ENCODE results near the gene C12orf43. TPM values are rescaled to one million over a fixed set of nuclear protein-coding genes. Genes with fewer than 3 reads are reported as not detected.

The C12orf43 gene
- total RNA-seq, 3 donors from 2014 or later, result 9.4 to 13.0 (median 9.8) TPM

DNA sequence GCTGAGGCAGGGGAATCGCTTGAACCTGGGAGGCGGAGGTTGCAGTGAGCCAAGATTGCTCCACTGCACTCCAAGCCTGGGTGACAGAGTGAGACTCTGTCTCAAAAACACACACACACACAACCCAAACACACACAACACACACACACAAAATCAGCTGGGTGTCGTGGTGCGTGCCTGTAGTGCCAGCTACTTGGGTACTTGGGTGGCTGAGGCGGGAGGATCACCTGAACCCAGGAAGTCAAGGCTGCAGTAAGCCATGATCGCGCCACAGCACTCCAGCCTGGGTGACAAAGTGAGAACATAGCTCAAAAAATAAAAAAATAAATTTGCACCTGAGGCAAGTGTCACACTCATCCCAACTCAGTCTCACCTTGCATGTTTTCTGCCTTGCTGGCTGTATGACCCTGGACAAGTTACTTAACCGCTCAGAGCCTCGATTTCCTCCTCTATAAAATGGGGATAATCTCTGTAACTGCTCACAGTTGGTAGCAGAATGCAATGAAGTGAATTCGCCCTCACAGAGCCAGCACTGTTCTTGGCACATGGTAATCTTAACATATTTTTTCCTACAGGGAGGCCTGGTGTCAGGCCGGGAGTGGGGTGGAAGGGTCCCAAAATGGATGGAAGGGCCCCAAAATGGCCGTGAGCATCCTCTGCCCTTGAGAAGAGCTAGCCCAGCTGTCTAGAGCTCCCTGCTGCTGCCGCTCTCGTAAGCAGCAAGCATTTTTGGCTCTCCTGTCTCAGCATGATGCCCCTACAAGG, 38.6 kb downstream of the C12orf43 start:
- Histone ChIP-seq H3K27me3 (no peaks in the 10 kb centered on the region), H3K4me3 (no peak overlapping the region), H3K9me3 (no peaks in the 10 kb centered on the region), H3K27ac (no peak overlapping the region), H3K4me1 (no peaks in the 10 kb centered on the region), H3K36me3 (no peaks in the 10 kb centered on the region)
- TF ChIP-seq POLR2A (IDR thresholded peaks at IDR 0.05) (no peak), POLR2AphosphoS5 (IDR thresholded peaks at IDR 0.05) (no peak)
- TF ChIP-seq, protein P1, sequence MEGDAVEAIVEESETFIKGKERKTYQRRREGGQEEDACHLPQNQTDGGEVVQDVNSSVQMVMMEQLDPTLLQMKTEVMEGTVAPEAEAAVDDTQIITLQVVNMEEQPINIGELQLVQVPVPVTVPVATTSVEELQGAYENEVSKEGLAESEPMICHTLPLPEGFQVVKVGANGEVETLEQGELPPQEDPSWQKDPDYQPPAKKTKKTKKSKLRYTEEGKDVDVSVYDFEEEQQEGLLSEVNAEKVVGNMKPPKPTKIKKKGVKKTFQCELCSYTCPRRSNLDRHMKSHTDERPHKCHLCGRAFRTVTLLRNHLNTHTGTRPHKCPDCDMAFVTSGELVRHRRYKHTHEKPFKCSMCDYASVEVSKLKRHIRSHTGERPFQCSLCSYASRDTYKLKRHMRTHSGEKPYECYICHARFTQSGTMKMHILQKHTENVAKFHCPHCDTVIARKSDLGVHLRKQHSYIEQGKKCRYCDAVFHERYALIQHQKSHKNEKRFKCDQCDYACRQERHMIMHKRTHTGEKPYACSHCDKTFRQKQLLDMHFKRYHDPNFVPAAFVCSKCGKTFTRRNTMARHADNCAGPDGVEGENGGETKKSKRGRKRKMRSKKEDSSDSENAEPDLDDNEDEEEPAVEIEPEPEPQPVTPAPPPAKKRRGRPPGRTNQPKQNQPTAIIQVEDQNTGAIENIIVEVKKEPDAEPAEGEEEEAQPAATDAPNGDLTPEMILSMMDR (IDR thresholded peaks at IDR 0.05), result no peak
- intact Hi-C loops (cut with DNase I; ENCODE audit: low total_unique reads), result no loop called here
- no peak for DNase-seq (ENCODE audit: low spot score in 2 of 2)

DNA sequence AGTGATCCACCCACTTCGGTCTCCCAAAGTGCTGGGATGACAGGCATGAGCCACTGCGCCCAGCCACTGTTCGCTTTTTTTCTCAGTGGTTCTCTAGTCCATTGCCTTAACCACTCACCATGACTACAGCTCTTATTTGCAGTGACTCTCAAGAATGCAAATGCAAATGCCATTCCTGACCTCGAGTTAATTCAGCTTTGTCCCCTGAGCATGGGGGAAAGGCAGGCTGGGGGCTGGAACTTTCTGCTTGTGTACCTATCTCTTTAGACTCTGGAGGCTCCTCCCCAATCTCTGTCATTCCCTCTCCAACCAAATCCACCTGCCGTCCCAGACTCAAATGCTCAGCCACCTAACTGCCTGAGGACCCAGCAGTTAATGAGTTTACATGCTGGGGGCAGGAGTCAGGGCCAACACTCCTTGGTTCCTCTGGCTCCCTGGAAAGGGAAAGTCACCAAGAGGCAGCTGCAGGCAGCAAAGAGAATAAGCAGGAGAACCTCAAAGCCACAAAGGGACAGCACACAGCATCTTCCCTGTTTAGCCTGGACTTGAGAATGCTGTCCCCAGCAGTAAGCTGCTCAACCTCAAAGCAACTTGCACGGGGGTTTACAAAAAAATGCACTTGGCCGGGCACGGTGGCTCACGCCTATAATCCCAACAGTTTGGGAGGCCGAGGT, 43.3 kb downstream of the C12orf43 start:
- H3K27ac ChIP-seq, result no peak overlapping the region
- TF ChIP-seq, protein P1 (IDR thresholded peaks at IDR 0.05), result no peak
- TF ChIP-seq POLR2A (IDR thresholded peaks at IDR 0.05) (no peak), POLR2AphosphoS5 (IDR thresholded peaks at IDR 0.05) (no peak)
- intact Hi-C loops (cut with DNase I; ENCODE audit: low total_unique reads), result no loop called here
- no peaks in the 10 kb centered on the region for H3K36me3 ChIP-seq
- H3K4me3 ChIP-seq, result no peak overlapping the region
- H3K4me1 ChIP-seq, result no peaks in the 10 kb centered on the region
- DNase-seq (ENCODE audit: low spot score in 2 of 2), result no peak
- no peaks in the 10 kb centered on the region for H3K9me3 ChIP-seq
- H3K27me3 ChIP-seq, result no peaks in the 10 kb centered on the region

DNA sequence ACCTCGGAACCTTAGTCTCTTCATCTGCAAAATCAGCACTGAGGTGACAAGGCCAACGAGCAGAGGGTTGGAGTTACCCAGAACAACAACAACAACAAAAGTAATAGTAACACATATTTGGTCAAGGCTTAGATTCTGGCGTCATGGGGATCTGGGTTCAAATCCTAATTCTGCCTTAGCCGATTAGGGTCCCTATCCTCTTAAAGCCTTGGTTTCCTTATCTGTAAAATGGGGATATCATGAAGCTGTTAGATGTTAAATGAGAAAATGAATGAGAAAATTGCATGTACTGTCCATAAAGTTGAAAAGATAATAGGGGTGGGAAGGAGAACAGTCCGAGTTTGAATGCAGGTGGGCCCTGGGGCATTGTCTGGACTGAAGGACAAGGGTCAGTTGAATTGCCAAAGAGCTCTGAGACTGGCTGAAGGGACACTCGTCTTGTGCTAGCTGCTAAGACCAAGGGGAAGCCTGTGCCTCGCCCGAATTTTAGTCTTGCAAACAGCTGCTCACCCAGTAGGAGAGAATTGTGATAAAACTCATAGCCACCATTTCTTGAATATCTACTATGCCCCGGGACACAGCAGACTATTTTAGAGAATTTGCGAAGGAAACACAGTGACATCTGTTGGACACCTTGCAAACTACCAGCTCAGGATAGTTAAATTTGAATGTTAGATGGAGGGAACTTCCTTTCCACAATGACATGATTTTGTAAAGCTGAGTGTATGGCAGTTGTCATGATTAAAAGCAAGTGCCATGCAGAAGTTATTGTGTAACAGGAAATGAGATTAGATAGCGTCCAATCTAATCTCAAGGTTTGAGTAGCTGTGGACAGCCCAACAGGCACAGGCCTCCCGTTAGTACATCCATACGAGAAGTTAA, 44.7 kb downstream of the C12orf43 start:
- TF ChIP-seq, protein P1 (IDR thresholded peaks at IDR 0.05), result peak in 2 of 3 donors; percentile 73 to 82
- no peak for TF ChIP-seq POLR2AphosphoS5 (IDR thresholded peaks at IDR 0.05)
- H3K27ac ChIP-seq, result no peak overlapping the region
- H3K27me3 ChIP-seq, result no peaks in the 10 kb centered on the region
- no peak overlapping the region for H3K4me3 ChIP-seq
- H3K4me1 ChIP-seq, result no peaks in the 10 kb centered on the region
- no peak for DNase-seq (ENCODE audit: low spot score in 2 of 2)
- no peaks in the 10 kb centered on the region for H3K9me3 ChIP-seq
- intact Hi-C loops (cut with DNase I; ENCODE audit: low total_unique reads), result no loop called here
- no peaks in the 10 kb centered on the region for H3K36me3 ChIP-seq

DNA sequence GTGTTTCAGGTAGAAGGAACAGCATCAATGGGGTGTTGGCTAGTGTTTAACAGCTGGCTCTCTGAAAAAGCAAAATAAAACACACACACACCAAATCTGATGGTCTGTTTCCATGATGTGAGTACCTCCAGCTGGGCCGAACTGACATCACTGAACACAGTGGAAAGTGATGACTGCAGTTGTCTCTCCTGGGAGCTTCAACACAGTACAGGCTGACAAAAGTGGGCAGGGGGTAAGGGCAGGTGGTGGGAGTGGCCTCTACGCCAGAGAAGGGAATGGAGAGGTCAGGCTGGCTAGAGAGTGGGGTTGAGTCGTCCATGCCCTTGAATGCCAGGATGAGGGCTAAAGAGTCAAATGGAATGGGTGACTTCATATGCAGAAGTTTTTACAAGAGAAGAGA, 46.0 kb downstream of the C12orf43 start:
- Histone ChIP-seq H3K27me3 (no peaks in the 10 kb centered on the region), H3K4me1 (no peaks in the 10 kb centered on the region), H3K9me3 (no peaks in the 10 kb centered on the region), H3K27ac (no peak overlapping the region), H3K4me3 (no peak overlapping the region), H3K36me3 (no peaks in the 10 kb centered on the region)
- intact Hi-C loops (cut with DNase I; ENCODE audit: low total_unique reads), result no loop called here
- no peak for TF ChIP-seq POLR2AphosphoS5 (IDR thresholded peaks at IDR 0.05)
- DNase-seq (ENCODE audit: low spot score in 2 of 2), result no peak

DNA sequence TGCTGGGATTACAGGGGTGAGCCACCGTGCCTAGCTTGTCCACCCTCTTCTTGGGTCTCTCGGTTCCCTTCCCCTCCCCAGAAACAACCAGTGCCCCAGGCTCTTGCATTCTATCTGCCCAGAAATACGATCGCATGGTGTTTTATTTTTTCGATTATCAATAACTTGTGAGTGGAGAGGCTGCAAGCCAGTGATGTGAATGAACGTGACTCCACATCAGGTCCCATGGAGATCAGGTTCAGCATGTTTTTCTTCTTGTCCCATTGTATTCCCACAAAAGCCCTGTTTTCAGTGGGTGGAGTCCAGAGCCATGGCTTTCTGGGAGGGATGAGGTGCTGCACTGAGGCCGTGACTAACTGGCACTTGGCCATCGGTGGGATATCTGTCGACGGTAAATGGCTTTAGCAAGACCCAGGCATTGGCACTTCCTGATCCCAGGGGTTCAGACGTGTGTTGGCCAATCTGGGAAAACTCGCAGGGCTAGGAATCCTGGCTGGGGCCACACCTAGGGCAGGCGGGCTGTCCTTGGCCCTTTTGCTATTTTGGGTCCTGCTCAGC, 50.7 kb downstream of the C12orf43 start:
- peak overlapping the region in 1 of 2 donors; percentile 54 for H3K27ac ChIP-seq
- H3K9me3 ChIP-seq, result no peaks in the 10 kb centered on the region
- intact Hi-C loops (cut with DNase I; ENCODE audit: low total_unique reads), result no loop called here
- no peaks in the 10 kb centered on the region for H3K27me3 ChIP-seq
- no peak overlapping the region for H3K4me3 ChIP-seq
- DNase-seq (ENCODE audit: low spot score in 2 of 2), result no peak
- no peaks in the 10 kb centered on the region for H3K36me3 ChIP-seq
- TF ChIP-seq, protein P1 (IDR thresholded peaks at IDR 0.05), result no peak
- TF ChIP-seq POLR2A (IDR thresholded peaks at IDR 0.05) (no peak), POLR2AphosphoS5 (IDR thresholded peaks at IDR 0.05) (no peak)
- H3K4me1 ChIP-seq, result no peaks in the 10 kb centered on the region

All from breast epithelium (tissue), 4 donors.